HPDE6-E6E7 (cell line): ENCODE results near the gene LMBRD1.
"Not testable (repeated sequence)": the region's sequence is repeated elsewhere in the genome, so short reads cannot be mapped to it uniquely, and the experiment has no call there.

Source experiments
- DNase-seq: peaks from one replicate; pipeline ENCODE4 v3.0.0; 2011; ENCODE audit warnings: missing footprints; ENCODE audit errors: extremely low spot score

LMBRD1 gene

GRCh38 chr6:69796073-69796641 lies 653 bp downstream of the LMBRD1 start:
- DNase-seq, result peak; percentile 63

- no peak for DNase-seq
These were observed 1.2 kb downstream of the LMBRD1 start for GRCh38 chr6:69795469-69796072.

DNA sequence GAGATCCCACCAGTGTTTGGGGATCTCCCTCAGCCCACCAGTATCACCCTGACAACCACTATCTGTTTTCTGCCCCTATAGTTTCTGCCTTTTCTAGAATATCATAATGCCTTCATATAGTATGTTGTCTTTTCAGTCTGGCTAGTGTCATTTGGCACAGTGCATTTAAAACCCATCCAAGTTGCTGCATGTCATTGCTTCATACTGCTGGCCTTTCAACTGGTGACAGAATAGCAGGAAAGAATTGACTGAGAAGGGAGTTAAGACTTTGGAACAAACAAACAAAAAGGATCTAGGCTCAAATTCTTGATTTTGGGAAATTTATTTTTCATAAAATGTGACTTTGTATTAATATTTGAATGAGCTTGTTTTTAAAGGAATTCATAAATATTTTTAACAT lies 4.5 kb downstream of the LMBRD1 start:
- no peak for DNase-seq

- no peak for DNase-seq
These were observed 5.7 kb downstream of the LMBRD1 start for GRCh38 chr6:69791065-69791471.

DNA sequence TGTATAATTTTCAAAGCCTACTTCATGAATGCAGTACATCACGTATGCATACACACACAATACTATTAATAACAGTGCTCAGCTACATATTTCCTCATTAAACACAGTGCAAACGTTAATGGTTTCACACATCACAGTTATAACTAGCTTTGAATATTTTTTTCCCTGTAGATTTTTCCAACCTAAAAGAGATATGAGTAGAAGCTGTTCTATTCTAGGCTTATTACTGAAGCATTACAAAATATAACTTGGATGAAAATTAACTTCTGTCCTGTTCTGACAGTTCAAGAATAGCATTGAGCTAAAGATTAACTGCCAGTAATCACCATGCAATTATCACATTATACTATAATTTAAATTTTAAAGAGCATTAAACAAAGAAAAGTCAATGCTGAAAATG lies 6.2 kb downstream of the LMBRD1 start:
- no peak for DNase-seq

GRCh38 chr6:69789578-69789977 lies 7.2 kb downstream of the LMBRD1 start:
- no peak for DNase-seq

- not testable (repeated sequence) for DNase-seq
These were observed 9.4 kb downstream of the LMBRD1 start for GRCh38 chr6:69787436-69787835.

GRCh38 chr6:69785697-69786096 lies 11.1 kb downstream of the LMBRD1 start:
- no peak for DNase-seq

DNA sequence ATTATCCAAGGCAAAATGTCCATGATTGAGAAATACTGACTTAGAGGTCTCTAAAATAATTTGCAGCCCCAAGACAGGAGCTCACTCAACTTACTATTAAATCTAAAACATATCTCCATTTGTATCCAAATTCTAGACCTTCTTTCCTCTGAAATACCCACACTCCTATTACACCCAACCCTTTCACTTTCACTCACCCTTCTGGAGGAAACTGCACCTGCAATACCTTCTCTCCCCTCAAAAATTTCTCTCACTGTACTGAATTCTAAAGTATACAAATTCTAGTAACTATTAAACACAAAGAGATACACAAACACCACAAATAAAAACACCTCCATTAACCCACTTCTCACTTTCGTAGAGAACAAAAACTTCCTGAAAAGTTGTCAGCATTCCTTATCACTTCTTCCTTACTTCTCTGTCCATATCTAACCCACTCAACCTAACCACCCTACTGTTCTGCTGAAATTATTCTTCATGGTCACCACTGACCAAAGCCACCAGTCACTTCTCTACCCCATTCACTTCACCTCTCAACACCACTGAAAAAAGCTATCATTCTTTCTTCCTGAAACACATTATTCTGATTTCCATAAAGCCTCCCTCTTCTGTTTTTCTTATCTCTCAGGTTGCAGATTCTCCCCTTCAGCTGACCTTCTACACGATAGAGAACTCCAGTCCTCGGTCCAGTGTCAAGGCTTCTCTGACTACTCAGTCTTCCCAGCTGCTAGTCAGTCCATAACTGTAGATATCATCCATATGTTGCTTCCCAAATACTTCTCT lies 12.0 kb downstream of the LMBRD1 start:
- no peak for DNase-seq

DNA sequence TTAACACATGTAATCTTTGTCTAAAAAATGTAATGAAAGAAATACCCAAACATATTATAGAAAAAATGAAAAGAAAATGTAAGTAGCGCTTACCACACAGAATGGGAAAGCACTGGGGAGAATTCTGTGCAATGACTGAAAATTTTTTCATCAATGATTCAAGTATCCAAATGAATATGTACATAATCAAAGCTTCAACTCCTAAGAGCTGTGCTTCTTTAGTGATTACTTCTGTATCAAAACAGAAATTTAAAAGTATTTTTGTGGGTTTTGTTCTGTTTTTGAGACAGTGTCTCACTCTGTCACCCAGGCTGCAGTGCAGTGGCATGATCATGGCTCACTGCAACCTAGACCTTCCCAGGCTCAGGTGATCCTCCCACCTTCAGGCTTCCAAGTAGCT lies 13.7 kb downstream of the LMBRD1 start:
- DNase-seq, result no peak

DNA sequence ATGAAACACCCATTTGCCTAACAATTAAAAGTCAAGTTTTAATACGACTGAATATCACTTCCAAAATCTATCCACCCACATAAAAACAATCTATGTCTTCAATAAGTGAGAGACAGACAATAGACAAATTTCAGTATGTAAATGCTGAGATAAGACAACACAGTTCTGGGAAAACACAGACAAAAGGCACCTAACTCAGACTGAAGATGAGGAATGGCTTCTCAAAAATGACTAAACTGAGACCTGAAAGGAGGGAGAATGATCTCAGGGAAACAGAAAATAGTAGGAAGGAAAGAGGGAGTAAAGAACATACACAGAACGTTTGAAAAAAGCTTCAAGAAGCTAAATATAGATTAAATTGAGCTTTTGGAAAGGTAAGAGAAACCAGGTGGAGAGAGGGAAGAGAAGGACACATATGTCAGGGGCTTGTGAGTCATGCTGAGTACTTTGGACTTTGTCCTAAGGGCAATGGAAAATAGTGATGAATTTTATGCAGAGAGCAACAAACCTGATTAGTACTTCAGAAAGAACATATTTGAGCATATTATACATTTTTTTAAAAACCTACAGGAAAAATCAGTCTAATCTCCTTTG lies 16.1 kb downstream of the LMBRD1 start:
- peak; percentile 19 for DNase-seq

- DNase-seq, result no peak
These were observed 20.9 kb downstream of the LMBRD1 start for GRCh38 chr6:69775941-69776340.

- no peak for DNase-seq
These were observed 21.3 kb downstream of the LMBRD1 start for GRCh38 chr6:69775585-69775849.

DNA sequence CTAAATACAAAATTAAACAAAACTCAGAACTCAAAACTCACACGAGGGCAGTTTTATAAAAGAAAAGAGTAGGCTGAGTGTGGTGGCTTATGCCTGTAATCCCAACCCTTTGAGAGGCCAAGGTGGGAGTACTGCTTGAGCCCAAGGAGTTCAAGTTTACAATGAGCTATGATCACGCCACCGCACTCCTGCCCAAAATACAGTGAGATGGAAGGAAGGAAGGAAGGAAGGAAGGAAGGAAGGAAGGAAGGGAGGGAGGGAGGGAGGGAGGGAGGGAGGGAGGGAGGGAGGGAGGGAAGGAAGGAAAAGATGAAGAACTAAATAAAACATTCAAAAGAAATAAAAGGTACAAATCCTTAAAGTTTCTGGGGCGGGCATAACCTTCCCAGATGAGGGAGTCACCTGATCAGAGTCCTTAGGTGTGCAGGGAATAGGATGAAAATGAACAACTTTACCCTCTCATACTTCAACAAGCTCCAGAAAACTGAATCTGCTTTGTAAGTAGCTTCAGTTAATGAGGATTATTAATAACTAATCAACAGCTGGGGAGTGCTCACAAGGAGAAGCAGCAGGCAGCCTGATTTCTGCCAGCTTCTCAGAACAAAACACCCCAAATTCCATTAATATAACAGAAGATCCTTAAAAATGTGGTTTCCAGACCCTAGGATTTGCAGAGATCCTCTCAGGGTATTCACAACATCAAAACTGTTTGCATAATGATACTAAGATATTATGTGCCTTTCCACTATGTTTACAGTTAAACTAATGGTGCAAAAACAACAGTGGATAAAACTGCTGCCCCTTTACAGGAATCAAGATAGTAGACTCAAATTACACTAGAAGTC lies 21.8 kb downstream of the LMBRD1 start:
- DNase-seq, result no peak

- no peak for DNase-seq
These were observed 25.5 kb downstream of the LMBRD1 start for GRCh38 chr6:69771158-69771906.

- no peak for DNase-seq
These were observed 28.1 kb downstream of the LMBRD1 start for GRCh38 chr6:69768664-69769063.

GRCh38 chr6:69763763-69764162 lies 33.0 kb downstream of the LMBRD1 start:
- no peak for DNase-seq

GRCh38 chr6:69761853-69762252 lies 35.0 kb downstream of the LMBRD1 start:
- DNase-seq, result no peak

DNA sequence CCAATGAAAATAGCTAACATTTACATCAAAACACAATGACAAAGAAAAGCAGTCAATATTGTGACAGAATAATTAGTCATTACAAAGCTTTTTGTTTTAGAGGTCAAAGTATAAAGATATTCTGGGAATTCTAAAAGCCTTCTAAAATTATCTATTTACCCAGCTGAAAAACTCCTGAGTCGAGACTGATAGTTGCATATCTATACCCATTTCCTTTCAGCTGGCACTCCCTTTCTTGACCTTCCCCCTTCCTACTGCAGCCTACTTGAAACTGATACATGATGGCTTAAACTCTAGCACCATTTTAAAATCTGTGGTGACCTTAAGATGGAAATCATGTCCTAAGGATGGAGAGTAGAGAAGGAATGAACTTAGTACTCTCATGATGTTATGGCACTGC lies 38.6 kb downstream of the LMBRD1 start:
- no peak for DNase-seq

DNA sequence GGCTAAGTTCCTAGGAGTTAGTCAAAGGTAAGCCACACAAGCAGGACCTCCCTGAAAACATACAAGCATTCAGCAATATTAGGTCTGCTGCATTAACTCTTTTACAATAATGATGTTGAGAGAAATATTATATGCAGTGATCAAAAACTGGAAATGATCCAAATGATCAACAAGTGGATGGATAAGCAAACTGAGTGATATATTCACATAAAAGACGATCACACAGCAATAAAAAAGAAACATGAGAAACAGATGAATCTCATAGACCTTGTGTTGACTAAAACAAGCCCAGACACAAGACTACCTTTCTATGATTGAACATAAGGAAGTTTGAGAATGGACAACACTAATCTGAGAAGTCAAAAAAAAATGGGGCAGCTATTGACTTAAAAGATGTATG lies 39.9 kb downstream of the LMBRD1 start:
- no peak for DNase-seq

- DNase-seq, result no peak
These were observed 40.4 kb downstream of the LMBRD1 start for GRCh38 chr6:69756366-69756765.
